GM12878 (cell line): ENCODE data around the gene SRSF8. TPM values are rescaled to one million over a fixed set of nuclear protein-coding genes. Genes with fewer than 3 reads are reported as not detected.

Experiments used
- ATF7 ChIP-seq: fragments of 450-650 bp; IDR thresholded peaks from 2 replicates; pipeline ENCODE4 v1.6.1; 2016; ENCODE audit warnings: low read depth, mild to moderate bottlenecking
- BACH1 ChIP-seq: fragments of 450-650 bp; IDR thresholded peaks from 2 replicates; pipeline ENCODE4 v1.6.1; 2017; ENCODE audit warnings: mild to moderate bottlenecking, borderline replicate concordance
- BMI1 ChIP-seq: fragments of 450-650 bp; IDR thresholded peaks from 2 replicates; pipeline ENCODE4 v1.6.1; 2016; ENCODE audit warnings: mild to moderate bottlenecking, moderate library complexity, borderline replicate concordance
- IKZF2 ChIP-seq, 2 experiments: fragments of 450-650 bp; IDR thresholded peaks; 2 replicates each; pipeline ENCODE4 v1.6.1; 2017; ENCODE audit warnings: mild to moderate bottlenecking in 2 of 2, moderate library complexity in 2 of 2
- MTA2 ChIP-seq: fragments of 450-650 bp; IDR thresholded peaks from 2 replicates; pipeline ENCODE4 v1.6.1; 2016; ENCODE audit warnings: low read depth, mild to moderate bottlenecking, moderate library complexity
- PAX8 ChIP-seq: fragments of 450-650 bp; IDR thresholded peaks from 2 replicates; pipeline ENCODE4 v1.6.1; 2017; ENCODE audit warnings: mild to moderate bottlenecking, moderate library complexity
- POU2F2 ChIP-seq: IDR thresholded peaks from 3 replicates; pipeline ENCODE4 v1.6.1; 2011; ENCODE audit warnings: low read depth, mild to moderate bottlenecking, low read length, borderline replicate concordance
- RFX5 ChIP-seq: IDR thresholded peaks from 2 replicates; pipeline ENCODE4 v1.6.1; 2011; ENCODE audit warnings: low read depth, low read length, improper control_type of control experiment
- RUNX3 ChIP-seq: IDR thresholded peaks from 2 replicates; pipeline ENCODE4 v1.6.1; 2012; ENCODE audit warnings: low read length, inconsistent platforms
- SIX5 ChIP-seq: IDR thresholded peaks from 2 replicates; pipeline ENCODE4 v1.6.1; 2011; ENCODE audit warnings: mild to moderate bottlenecking, low read depth, low read length, moderate library complexity; ENCODE audit not compliant: severe bottlenecking
- SMC3 ChIP-seq: IDR thresholded peaks from 2 replicates; pipeline ENCODE4 v1.6.1; 2011; ENCODE audit warnings: low read length, improper control_type of control experiment, borderline replicate concordance
- TAF1 ChIP-seq: IDR thresholded peaks from 2 replicates; pipeline ENCODE4 v1.6.1; 2011; ENCODE audit warnings: mild to moderate bottlenecking, low read depth, low read length, borderline replicate concordance
- TCF3 ChIP-seq: IDR thresholded peaks from 2 replicates; pipeline ENCODE4 v1.6.1; 2012; ENCODE audit warnings: low read depth, mild to moderate bottlenecking, low read length, borderline replicate concordance; ENCODE audit not compliant: insufficient read depth
- YY1 ChIP-seq: IDR thresholded peaks from 2 replicates; pipeline ENCODE4 v1.6.1; 2011; ENCODE audit warnings: low read depth, mild to moderate bottlenecking, low read length
- polyA plus RNA-seq, 11 experiments: library from polyadenylated mRNA; depleted of rRNA in 4 of 11; unstranded in 6 of 11; stranded (reverse) in 5 of 11; fragments of >200 nt; fragmentation: Nextera tagmentation in 4 of 11; fragmentation: Illumina TruSeq in 1 of 11; extraction: Ambion mirVana in 4 of 11; extraction: Trizol in 1 of 11; gene quantifications; 1 replicate in 1 of 11; 2 replicates in 10 of 11; pipeline versions ENCODE4 v1.2.1 to v1.2.3, GENCODE V29; 2011 to 2016; ENCODE audit warnings: inconsistent platforms in 2 of 11, missing spikeins in 2 of 11, low read depth in 1 of 11
- total RNA-seq, 4 experiments: library from RNA; depleted of rRNA in 3 of 4; stranded (reverse); fragments of >200 nt in 3 of 4; fragmentation: Illumina TruSeq in 1 of 4; extraction: Trizol in 1 of 4; gene quantifications; 2 replicates each; pipeline versions ENCODE4 v1.2.1 to v1.2.3, GENCODE V29; 2013 to 2021
- TF ChIP-seq, protein P1 (sequence below): fragments of 450-650 bp; conservative IDR thresholded peaks from 2 replicates; pipeline ENCODE4 v1.6.1; 2017; ENCODE audit warnings: mild to moderate bottlenecking, moderate library complexity
- TF ChIP-seq, protein P2 (sequence below): fragments of 450-650 bp; IDR thresholded peaks from 2 replicates; pipeline ENCODE4 v1.6.1; 2017; ENCODE audit warnings: mild to moderate bottlenecking, low read depth, inconsistent platforms; ENCODE audit not compliant: poor library complexity, severe bottlenecking
- TF ChIP-seq, protein P3 (sequence below): fragments of 450-650 bp; IDR thresholded peaks from 2 replicates; pipeline ENCODE4 v1.6.1; 2017; ENCODE audit warnings: low read depth, mild to moderate bottlenecking, moderate library complexity
- TF ChIP-seq, protein P4 (sequence below): fragments of 450-650 bp; IDR thresholded peaks from 2 replicates; pipeline ENCODE4 v1.6.1; 2018; ENCODE audit warnings: mild to moderate bottlenecking, low read depth, moderate library complexity; ENCODE audit not compliant: partially characterized antibody

The SRSF8 gene
- total and polyA plus RNA-seq, 10 of the 15 experiments (the other 5 are each of a cell fraction or from before 2014, with no cell fraction given) = 14.2 to 43.1 (median 27.1) TPM

DNA sequence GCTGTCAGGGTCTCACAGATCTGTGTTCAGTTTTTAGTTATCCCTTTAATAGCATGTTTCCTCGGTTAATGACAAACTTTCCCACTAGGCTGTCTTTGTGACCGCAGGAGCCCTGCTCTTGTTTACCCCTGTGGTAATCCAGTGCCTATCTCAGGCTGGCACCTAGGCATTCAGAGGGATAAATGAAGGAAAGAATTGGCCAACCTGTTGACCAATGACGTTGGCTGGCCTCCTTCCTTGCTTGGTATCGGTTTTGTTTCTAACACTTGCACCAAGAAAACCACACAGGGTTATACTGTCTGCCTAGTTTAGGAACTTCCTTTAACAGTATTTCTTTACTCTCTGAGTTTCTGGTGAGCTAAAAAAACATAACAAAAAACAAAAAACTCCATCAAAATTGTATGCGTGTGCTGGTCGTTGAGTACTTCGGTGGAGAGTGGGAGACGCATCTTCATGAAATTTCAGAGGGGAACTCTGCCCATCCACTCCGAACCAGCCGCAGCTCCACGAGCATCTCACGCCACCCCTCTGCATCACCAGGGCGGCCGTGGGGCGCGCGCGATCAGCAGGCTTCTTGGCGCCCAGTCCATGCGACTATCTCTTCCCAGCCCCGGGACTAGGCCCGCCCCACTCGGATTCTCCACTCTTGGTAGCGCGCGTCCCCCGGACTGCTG lies 22.4 kb downstream of the SRSF8 start (continued):
- TF ChIP-seq, protein P1, sequence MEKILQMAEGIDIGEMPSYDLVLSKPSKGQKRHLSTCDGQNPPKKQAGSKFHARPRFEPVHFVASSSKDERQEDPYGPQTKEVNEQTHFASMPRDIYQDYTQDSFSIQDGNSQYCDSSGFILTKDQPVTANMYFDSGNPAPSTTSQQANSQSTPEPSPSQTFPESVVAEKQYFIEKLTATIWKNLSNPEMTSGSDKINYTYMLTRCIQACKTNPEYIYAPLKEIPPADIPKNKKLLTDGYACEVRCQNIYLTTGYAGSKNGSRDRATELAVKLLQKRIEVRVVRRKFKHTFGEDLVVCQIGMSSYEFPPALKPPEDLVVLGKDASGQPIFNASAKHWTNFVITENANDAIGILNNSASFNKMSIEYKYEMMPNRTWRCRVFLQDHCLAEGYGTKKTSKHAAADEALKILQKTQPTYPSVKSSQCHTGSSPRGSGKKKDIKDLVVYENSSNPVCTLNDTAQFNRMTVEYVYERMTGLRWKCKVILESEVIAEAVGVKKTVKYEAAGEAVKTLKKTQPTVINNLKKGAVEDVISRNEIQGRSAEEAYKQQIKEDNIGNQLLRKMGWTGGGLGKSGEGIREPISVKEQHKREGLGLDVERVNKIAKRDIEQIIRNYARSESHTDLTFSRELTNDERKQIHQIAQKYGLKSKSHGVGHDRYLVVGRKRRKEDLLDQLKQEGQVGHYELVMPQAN = no peak
- TF ChIP-seq MTA2 (0 out of 2 replicates have a peak, but pooled peaks have one; percentile 43), SIX5 (no peak), YY1 (no peak), TAF1 (no peak), RFX5 (no peak), ATF7 (no peak), PAX8 (no peak), RUNX3 (peak; percentile 78), BMI1 (no peak), SMC3 (no peak), TCF3 (no peak), POU2F2 (no peak), BACH1 (no peak; the same call in 1 of the 2 replicates), IKZF2 (IDR thresholded peaks at IDR 0.05) (peak; percentile 69 to 76)
- TF ChIP-seq, protein P2, sequence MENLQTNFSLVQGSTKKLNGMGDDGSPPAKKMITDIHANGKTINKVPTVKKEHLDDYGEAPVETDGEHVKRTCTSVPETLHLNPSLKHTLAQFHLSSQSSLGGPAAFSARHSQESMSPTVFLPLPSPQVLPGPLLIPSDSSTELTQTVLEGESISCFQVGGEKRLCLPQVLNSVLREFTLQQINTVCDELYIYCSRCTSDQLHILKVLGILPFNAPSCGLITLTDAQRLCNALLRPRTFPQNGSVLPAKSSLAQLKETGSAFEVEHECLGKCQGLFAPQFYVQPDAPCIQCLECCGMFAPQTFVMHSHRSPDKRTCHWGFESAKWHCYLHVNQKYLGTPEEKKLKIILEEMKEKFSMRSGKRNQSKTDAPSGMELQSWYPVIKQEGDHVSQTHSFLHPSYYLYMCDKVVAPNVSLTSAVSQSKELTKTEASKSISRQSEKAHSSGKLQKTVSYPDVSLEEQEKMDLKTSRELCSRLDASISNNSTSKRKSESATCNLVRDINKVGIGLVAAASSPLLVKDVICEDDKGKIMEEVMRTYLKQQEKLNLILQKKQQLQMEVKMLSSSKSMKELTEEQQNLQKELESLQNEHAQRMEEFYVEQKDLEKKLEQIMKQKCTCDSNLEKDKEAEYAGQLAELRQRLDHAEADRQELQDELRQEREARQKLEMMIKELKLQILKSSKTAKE = peak; percentile 26
- TF ChIP-seq, protein P3, sequence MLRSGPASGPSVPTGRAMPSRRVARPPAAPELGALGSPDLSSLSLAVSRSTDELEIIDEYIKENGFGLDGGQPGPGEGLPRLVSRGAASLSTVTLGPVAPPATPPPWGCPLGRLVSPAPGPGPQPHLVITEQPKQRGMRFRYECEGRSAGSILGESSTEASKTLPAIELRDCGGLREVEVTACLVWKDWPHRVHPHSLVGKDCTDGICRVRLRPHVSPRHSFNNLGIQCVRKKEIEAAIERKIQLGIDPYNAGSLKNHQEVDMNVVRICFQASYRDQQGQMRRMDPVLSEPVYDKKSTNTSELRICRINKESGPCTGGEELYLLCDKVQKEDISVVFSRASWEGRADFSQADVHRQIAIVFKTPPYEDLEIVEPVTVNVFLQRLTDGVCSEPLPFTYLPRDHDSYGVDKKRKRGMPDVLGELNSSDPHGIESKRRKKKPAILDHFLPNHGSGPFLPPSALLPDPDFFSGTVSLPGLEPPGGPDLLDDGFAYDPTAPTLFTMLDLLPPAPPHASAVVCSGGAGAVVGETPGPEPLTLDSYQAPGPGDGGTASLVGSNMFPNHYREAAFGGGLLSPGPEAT = peak; percentile 56; the same call in 1 of the 2 replicates
- TF ChIP-seq, protein P4, sequence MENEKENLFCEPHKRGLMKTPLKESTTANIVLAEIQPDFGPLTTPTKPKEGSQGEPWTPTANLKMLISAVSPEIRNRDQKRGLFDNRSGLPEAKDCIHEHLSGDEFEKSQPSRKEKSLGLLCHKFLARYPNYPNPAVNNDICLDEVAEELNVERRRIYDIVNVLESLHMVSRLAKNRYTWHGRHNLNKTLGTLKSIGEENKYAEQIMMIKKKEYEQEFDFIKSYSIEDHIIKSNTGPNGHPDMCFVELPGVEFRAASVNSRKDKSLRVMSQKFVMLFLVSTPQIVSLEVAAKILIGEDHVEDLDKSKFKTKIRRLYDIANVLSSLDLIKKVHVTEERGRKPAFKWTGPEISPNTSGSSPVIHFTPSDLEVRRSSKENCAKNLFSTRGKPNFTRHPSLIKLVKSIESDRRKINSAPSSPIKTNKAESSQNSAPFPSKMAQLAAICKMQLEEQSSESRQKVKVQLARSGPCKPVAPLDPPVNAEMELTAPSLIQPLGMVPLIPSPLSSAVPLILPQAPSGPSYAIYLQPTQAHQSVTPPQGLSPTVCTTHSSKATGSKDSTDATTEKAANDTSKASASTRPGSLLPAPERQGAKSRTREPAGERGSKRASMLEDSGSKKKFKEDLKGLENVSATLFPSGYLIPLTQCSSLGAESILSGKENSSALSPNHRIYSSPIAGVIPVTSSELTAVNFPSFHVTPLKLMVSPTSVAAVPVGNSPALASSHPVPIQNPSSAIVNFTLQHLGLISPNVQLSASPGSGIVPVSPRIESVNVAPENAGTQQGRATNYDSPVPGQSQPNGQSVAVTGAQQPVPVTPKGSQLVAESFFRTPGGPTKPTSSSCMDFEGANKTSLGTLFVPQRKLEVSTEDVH = no peak
